GM23338 (cell line): ENCODE results near the gene EOLA2. TPM values are rescaled to one million over a fixed set of nuclear protein-coding genes. Genes with fewer than 3 reads are reported as not detected.
"Not testable (repeated sequence)": the region's sequence is repeated elsewhere in the genome, so short reads cannot be mapped to it uniquely, and the experiment has no call there.

Source experiments
- ATAC-seq: fragments of 200-7000 bp; cut with Tn5 transposase; 3 replicates; pipeline ENCODE4 v1.9.1; 2020
- DNase-seq: peaks from one replicate; pipeline ENCODE4 v3.0.0-alpha.2; 2015; ENCODE audit warnings: low spot score
- H2AFZ ChIP-seq: fragments of 200-600 bp; sonication (generic); 2 replicates; pipeline ENCODE4 v1.8.0; 2016; ENCODE audit warnings: antibody characterized with exemption, mild to moderate bottlenecking, moderate library complexity
- H3F3A ChIP-seq: fragments of 200-600 bp; sonication (generic); replicated peaks from 2 replicates; pipeline ENCODE4 v1.8.0; 2017; ENCODE audit warnings: antibody characterized with exemption, mixed run types, low read depth
- H3K27ac ChIP-seq: fragments of 200-600 bp; sonication (generic); 2 replicates; pipeline ENCODE4 v1.6.1; 2016; ENCODE audit warnings: low read depth
- H3K27me3 ChIP-seq: fragments of 200-600 bp; sonication (generic); 2 replicates; pipeline ENCODE4 v1.8.0; 2016; ENCODE audit warnings: mild to moderate bottlenecking, mixed run types, moderate library complexity; ENCODE audit not compliant: insufficient read depth
- H3K36me3 ChIP-seq: fragments of 200-600 bp; sonication (generic); 2 replicates; pipeline ENCODE4 v1.8.0; 2016; ENCODE audit warnings: mild to moderate bottlenecking; ENCODE audit not compliant: insufficient read depth
- H3K4me1 ChIP-seq: fragments of 200-600 bp; sonication (generic); 2 replicates; pipeline ENCODE4 v1.8.0; 2016; ENCODE audit warnings: mild to moderate bottlenecking, moderate library complexity; ENCODE audit not compliant: insufficient read depth
- H3K4me2 ChIP-seq: fragments of 200-600 bp; sonication (generic); 2 replicates; pipeline ENCODE4 v1.7.1; 2017; ENCODE audit warnings: mixed run types
- H3K4me3 ChIP-seq: fragments of 200-600 bp; sonication (generic); 2 replicates; pipeline ENCODE4 v1.6.1; 2016; ENCODE audit warnings: mixed run types
- H3K79me2 ChIP-seq: fragments of 200-600 bp; sonication (generic); replicated peaks from 2 replicates; pipeline ENCODE4 v1.8.0; 2017; ENCODE audit warnings: mild to moderate bottlenecking; ENCODE audit not compliant: insufficient read depth
- H3K9me2 ChIP-seq: fragments of 200-600 bp; sonication (generic); 2 replicates; pipeline ENCODE4 v1.8.0; 2017; ENCODE audit not compliant: insufficient read depth
- H4K20me1 ChIP-seq: fragments of 200-600 bp; sonication (generic); replicated peaks from 2 replicates; pipeline ENCODE4 v1.8.0; 2017; ENCODE audit warnings: mild to moderate bottlenecking; ENCODE audit not compliant: insufficient read depth
- H3K27ac Mint-ChIP-seq: 2 replicates; pipeline ENCODE4 v1.8.0; 2020; ENCODE audit warnings: inconsistent platforms, mild to moderate bottlenecking, moderate library complexity, mixed read lengths
- H3K27me3 Mint-ChIP-seq: 3 replicates; pipeline ENCODE4 v1.8.0; 2022; ENCODE audit warnings: low read depth, mild to moderate bottlenecking, moderate library complexity, mixed read lengths, inconsistent platforms; ENCODE audit not compliant: insufficient read depth, poor library complexity
- H3K36me3 Mint-ChIP-seq: 3 replicates; pipeline ENCODE4 v1.8.0; 2021; ENCODE audit warnings: low read depth, mild to moderate bottlenecking, inconsistent platforms, moderate library complexity, mixed read lengths
- H3K4me1 Mint-ChIP-seq: 3 replicates; pipeline ENCODE4 v1.8.0; 2020; ENCODE audit warnings: mild to moderate bottlenecking, inconsistent platforms, mixed read lengths
- H3K4me3 Mint-ChIP-seq: 3 replicates; pipeline ENCODE4 v1.8.0; 2021; ENCODE audit warnings: moderate library complexity, mild to moderate bottlenecking, inconsistent platforms, mixed read lengths
- H3K9me3 Mint-ChIP-seq: 3 replicates; pipeline ENCODE4 v1.8.0; 2020; ENCODE audit warnings: moderate library complexity, mild to moderate bottlenecking, inconsistent platforms, mixed read lengths
- polyA plus RNA-seq: library from polyadenylated mRNA; unstranded; fragments of >200 nt; fragmentation: Nextera tagmentation; extraction: Ambion mirVana; gene quantifications from 2 replicates; pipeline ENCODE4 v1.2.1, GENCODE V29; 2016
- total RNA-seq: library from RNA; depleted of rRNA; stranded (reverse); fragments of >200 nt; shearing (Covaris generic); gene quantifications from 2 replicates; pipeline ENCODE4 v1.2.3, GENCODE V29; 2014

Gene EOLA2
- total and polyA plus RNA-seq, 2 experiments from 2014 or later = 24.4 to 25.1 TPM

- not testable (repeated sequence) for H3F3A ChIP-seq, H3K4me1 Mint-ChIP-seq, H3K4me2 ChIP-seq, H3K9me2 ChIP-seq, H2AFZ ChIP-seq, H3K27ac Mint-ChIP-seq, H3K27ac ChIP-seq, H3K27me3 Mint-ChIP-seq, H3K4me1 ChIP-seq, H3K4me3 ChIP-seq, H3K4me3 Mint-ChIP-seq, ATAC-seq, DNase-seq, H3K27me3 ChIP-seq, H4K20me1 ChIP-seq, H3K36me3 Mint-ChIP-seq, H3K36me3 ChIP-seq, H3K9me3 Mint-ChIP-seq, H3K79me2 ChIP-seq
These were observed 10.4 kb downstream of the EOLA2 start for GRCh38 chrX:149927964-149928258.

GRCh38 chrX:149927245-149927963, 10.9 kb downstream of the EOLA2 start:
- H3K27me3 ChIP-seq, H3F3A ChIP-seq, H3K4me1 ChIP-seq, H3K79me2 ChIP-seq, H3K9me3 Mint-ChIP-seq, H4K20me1 ChIP-seq, H3K9me2 ChIP-seq, H3K4me3 ChIP-seq, H3K27ac Mint-ChIP-seq, H3K27ac ChIP-seq, ATAC-seq, H2AFZ ChIP-seq, H3K36me3 ChIP-seq, H3K4me2 ChIP-seq, H3K36me3 Mint-ChIP-seq, DNase-seq, H3K27me3 Mint-ChIP-seq, H3K4me1 Mint-ChIP-seq, H3K4me3 Mint-ChIP-seq: not testable (repeated sequence)

GRCh38 chrX:149924434-149924833, 13.9 kb downstream of the EOLA2 start:
- H4K20me1 ChIP-seq, H3K4me1 Mint-ChIP-seq, H3K27ac Mint-ChIP-seq, H3K4me3 ChIP-seq, H3K27me3 Mint-ChIP-seq, H3K27ac ChIP-seq, DNase-seq, H3F3A ChIP-seq, H3K27me3 ChIP-seq, H3K36me3 ChIP-seq, H3K9me2 ChIP-seq, ATAC-seq, H3K79me2 ChIP-seq, H3K36me3 Mint-ChIP-seq, H3K9me3 Mint-ChIP-seq, H3K4me2 ChIP-seq, H3K4me1 ChIP-seq, H2AFZ ChIP-seq, H3K4me3 Mint-ChIP-seq: not testable (repeated sequence)

GRCh38 chrX:149923836-149924235, 14.5 kb downstream of the EOLA2 start:
- not testable (repeated sequence) for H3K4me1 Mint-ChIP-seq, H3K9me3 Mint-ChIP-seq, H2AFZ ChIP-seq, H3F3A ChIP-seq, H3K27me3 ChIP-seq, H4K20me1 ChIP-seq, H3K27ac ChIP-seq, H3K9me2 ChIP-seq, H3K27ac Mint-ChIP-seq, H3K4me2 ChIP-seq, H3K4me1 ChIP-seq, H3K79me2 ChIP-seq, H3K27me3 Mint-ChIP-seq, ATAC-seq, H3K36me3 ChIP-seq, H3K36me3 Mint-ChIP-seq, DNase-seq, H3K4me3 ChIP-seq, H3K4me3 Mint-ChIP-seq
